ENCODE measurements around the gene CALML3. TPM values are rescaled to one million over a fixed set of nuclear protein-coding genes. Genes with fewer than 3 reads are reported as not detected.
"Not testable (repeated sequence)": the region's sequence is repeated elsewhere in the genome, so short reads cannot be mapped to it uniquely, and the experiment has no call there.

The CALML3 gene
- total RNA-seq (2016; rRNA removed; fragmentation: Illumina TruSeq; extraction: Trizol) (not detected in 2 replicates), polyA plus RNA-seq (2011; rRNA removed) (not detected in 2 replicates), polyA minus RNA-seq (2011; rRNA and poly(A)+ RNA removed; ENCODE audit: low replicate concordance) (not detected in 2 replicates), Bru-seq, nascent RNA (not detected), BruChase-seq, experiment 1, labeled RNA remaining after a 6-hour chase (not detected), BruChase-seq, experiment 2, labeled RNA remaining after a 2-hour chase (not detected)
- not detected in 2 replicates for total RNA-seq (2016; cell fraction: cytosol; rRNA removed; fragmentation: Illumina TruSeq; extraction: Trizol; ENCODE audit: low read depth)
- not detected in 2 replicates for total RNA-seq (2016; cell fraction: insoluble cytoplasmic fraction; rRNA removed; fragmentation: Illumina TruSeq; extraction: Trizol)
- total RNA-seq (2016; cell fraction: membrane; rRNA removed; fragmentation: Illumina TruSeq; extraction: Trizol), result not detected in 2 replicates
- total RNA-seq (2016; cell fraction: nucleus; rRNA removed; fragmentation: Illumina TruSeq; extraction: Trizol), result not detected in 2 replicates
- polyA plus RNA-seq (2011; cell fraction: cytosol; rRNA removed), result not detected in 2 replicates
- polyA plus RNA-seq (2011; cell fraction: nucleus; rRNA removed), result not detected in 2 replicates
- polyA plus RNA-seq (2012), result not detected in 2 replicates
- not detected in 2 replicates for polyA plus RNA-seq (2016; cell fraction: cytosol; fragmentation: Illumina TruSeq; extraction: Trizol; ENCODE audit: low read depth)
- not detected in 2 replicates for polyA plus RNA-seq (2016; cell fraction: insoluble cytoplasmic fraction; fragmentation: Illumina TruSeq; extraction: Trizol; ENCODE audit: low read depth)
- polyA plus RNA-seq (2016; cell fraction: membrane; fragmentation: Illumina TruSeq; extraction: Trizol; ENCODE audit: low read depth), result not detected in 2 replicates
- polyA plus RNA-seq (2016; cell fraction: nucleus; fragmentation: Illumina TruSeq; extraction: Trizol; ENCODE audit: insufficient read depth, low read depth), result not detected in 2 replicates
- polyA minus RNA-seq (2011; cell fraction: cytosol; rRNA and poly(A)+ RNA removed), result not detected in 2 replicates
- polyA minus RNA-seq (2011; cell fraction: nucleus; rRNA and poly(A)+ RNA removed), result not detected in 2 replicates
- long read RNA-seq, experiment 1, result 0 reads
- long read RNA-seq, experiment 2, result 0 reads

- no peaks in the 10 kb centered on the region for H3K9me3 ChIP-seq (ENCODE audit: low read length)
- peaks cover 74% of the 10 kb centered on the region for H3K4me1 ChIP-seq (ENCODE audit: insufficient read depth, low read length)
- CTCF ChIA-PET (ENCODE audit: low intra/inter-chr PET ratio, low total read pairs), result no interaction called here
- no peaks in the 10 kb centered on the region for H3K79me2 ChIP-seq (ENCODE audit: insufficient read depth, low read length)
- H3K27ac ChIP-seq (ENCODE audit: extremely low read length, insufficient read depth, low read length), result no peak within 1 kb of the TSS
- no peak for FAIRE-seq
- in situ Hi-C loops (cut with HindIII; ENCODE audit: extremely low pct_ligation_motif_present, low pct_unique_long_range_greater_than_20kb), result no loop called here
- no peak for ATAC-seq
- intact Hi-C loops (cut with micrococcal nuclease; ENCODE audit: unreplicated experiment), result no loop called here
- BruUV-seq (replicated peaks), result no TSS peak
- no peak within 1 kb of the TSS for H3K4me3 ChIP-seq (replicated peaks in 1 of 3; ENCODE audit: insufficient read depth in 1 of 3, low read depth in 2 of 3, low read length in 3 of 3)
- no peak within 1 kb of the TSS for H3K9ac ChIP-seq (ENCODE audit: insufficient read depth, low read depth, low read length)
- H3K4me2 ChIP-seq (ENCODE audit: low read depth, low read length), result no peak within 1 kb of the TSS
- H4K20me1 ChIP-seq (ENCODE audit: insufficient read depth, low read length), result no peaks in the 10 kb centered on the region
- POLR2A ChIA-PET, result interaction anchor here (0.9 to 1.2 kb wide), 2 partner anchors 24 to 79 kb away, joined by 3 to 4 read pairs; no protein-coding TSS in a partner anchor
- no peak for DNase-seq (ENCODE audit: low spot score)
- H3K27me3 ChIP-seq (ENCODE audit: control insufficient read depth in 1 of 2, insufficient read depth in 2 of 2, low read length in 2 of 2), result no peaks in the 10 kb centered on the region
- TF ChIP-seq KLF6 (CRISPR knock-in tag; IDR thresholded peaks at IDR 0.05), result no peak
- peak; percentile 29; the same call in 1 of the 2 replicates for TF ChIP-seq ZBTB38 (CRISPR knock-in tag; IDR thresholded peaks at IDR 0.05)
- no peak for TF ChIP-seq THAP9 (CRISPR knock-in tag; IDR thresholded peaks at IDR 0.05; ENCODE audit: borderline replicate concordance)
- no peak for TF ChIP-seq BHLHE40 (IDR thresholded peaks at IDR 0.05; ENCODE audit: low read length)
- no peak for TF ChIP-seq ZNF775 (CRISPR knock-in tag; IDR thresholded peaks at IDR 0.05; ENCODE audit: borderline replicate concordance)
- no peak within 1 kb of the TSS for H2AFZ ChIP-seq (ENCODE audit: low read length)
- no peaks in the 10 kb centered on the region for H3K36me3 ChIP-seq (replicated peaks in 1 of 2; ENCODE audit: control insufficient read depth in 1 of 2, insufficient read depth in 2 of 2, low read length in 2 of 2)
- 90% methylated on average over 47 of the region's 64 CpGs for WGBS (ENCODE audit: low lambda C conversion rate)
Measured at GRCh38 chr10:5524641-5525560, at the start of gene CALML3. Gene CALML3, plus strand, starts transcription at chr10:5524961. Its CDS starts 125 bp downstream, at chr10:5525086.

GRCh38 chr10:5475088-5475487 is 49.7 kb upstream of the CALML3 start:
- DNase-seq (ENCODE audit: low spot score); H3K4me3 ChIP-seq (replicated peaks in 1 of 3; ENCODE audit: insufficient read depth in 1 of 3, low read depth in 2 of 3, low read length in 3 of 3); H3K79me2 ChIP-seq (ENCODE audit: insufficient read depth, low read length); CTCF ChIA-PET (ENCODE audit: low intra/inter-chr PET ratio, low total read pairs); in situ Hi-C loops (cut with HindIII; ENCODE audit: extremely low pct_ligation_motif_present, low pct_unique_long_range_greater_than_20kb); H3K9ac ChIP-seq (ENCODE audit: insufficient read depth, low read depth, low read length); intact Hi-C loops (cut with micrococcal nuclease; ENCODE audit: unreplicated experiment); H3K4me2 ChIP-seq (ENCODE audit: low read depth, low read length); H3K9me3 ChIP-seq (ENCODE audit: low read length); POLR2A ChIA-PET; H3K36me3 ChIP-seq (replicated peaks in 1 of 2; ENCODE audit: control insufficient read depth in 1 of 2, insufficient read depth in 2 of 2, low read length in 2 of 2); ATAC-seq; FAIRE-seq; H3K27ac ChIP-seq (ENCODE audit: extremely low read length, insufficient read depth, low read length); H4K20me1 ChIP-seq (ENCODE audit: insufficient read depth, low read length); BruUV-seq (replicated peaks); H2AFZ ChIP-seq (ENCODE audit: low read length): not testable (repeated sequence)
- Histone ChIP-seq H3K4me1 (ENCODE audit: insufficient read depth, low read length) (peaks cover 20% of the 10 kb centered on the region), H3K27me3 (ENCODE audit: control insufficient read depth in 1 of 2, insufficient read depth in 2 of 2, low read length in 2 of 2) (peaks cover 3 to 21% of the 10 kb centered on the region in 2 experiments; a peak in 3 of 5 replicates)
- 56% methylated on average over 7 of the region's 8 CpGs for WGBS (ENCODE audit: low lambda C conversion rate)

Measured in HepG2 (cell line).